Neural cell (in vitro differentiated cells): ENCODE measurements around the gene WDHD1.

Source experiments
- EP300 ChIP-seq: fragments of 450-650 bp; conservative IDR thresholded peaks from 2 replicates; pipeline ENCODE4 v1.6.1; 2014; ENCODE audit warnings: antibody characterized with exemption, mild to moderate bottlenecking, moderate library complexity; ENCODE audit not compliant: poor library complexity, severe bottlenecking
- EZH2 ChIP-seq: fragments of 200-600, 300-800 bp; shearing (Covaris generic), sonication (generic); IDR thresholded peaks from 2 replicates; pipeline ENCODE4 v1.6.1; 2014; ENCODE audit warnings: antibody characterized with exemption, low read length, borderline replicate concordance, mild to moderate bottlenecking; ENCODE audit not compliant: insufficient read depth, poor library complexity, severe bottlenecking
- POLR2AphosphoS5 ChIP-seq: IDR thresholded peaks from 2 replicates; pipeline ENCODE4 v1.6.1; 2012
- RAD21 ChIP-seq: fragments of 450-650 bp; conservative IDR thresholded peaks from 2 replicates; pipeline ENCODE4 v1.6.1; 2014; ENCODE audit warnings: antibody characterized with exemption, mild to moderate bottlenecking, moderate library complexity
- SMC3 ChIP-seq: fragments of 450-650 bp; conservative IDR thresholded peaks from 2 replicates; pipeline ENCODE4 v1.6.1; 2014; ENCODE audit warnings: antibody characterized with exemption, mild to moderate bottlenecking, moderate library complexity; ENCODE audit not compliant: poor library complexity
- TAF1 ChIP-seq: IDR thresholded peaks from 2 replicates; pipeline ENCODE4 v1.6.1; 2012; ENCODE audit warnings: low read depth
- TF ChIP-seq, protein P1 (sequence below): fragments of 450-650 bp; IDR thresholded peaks from 2 replicates; pipeline ENCODE4 v1.5.1; 2014; ENCODE audit warnings: antibody characterized with exemption, mild to moderate bottlenecking, moderate library complexity; ENCODE audit not compliant: poor library complexity, severe bottlenecking
- TF ChIP-seq, protein P2 (sequence below): IDR thresholded peaks from 2 replicates; pipeline ENCODE4 v1.6.1; 2012; ENCODE audit warnings: borderline replicate concordance

DNA sequence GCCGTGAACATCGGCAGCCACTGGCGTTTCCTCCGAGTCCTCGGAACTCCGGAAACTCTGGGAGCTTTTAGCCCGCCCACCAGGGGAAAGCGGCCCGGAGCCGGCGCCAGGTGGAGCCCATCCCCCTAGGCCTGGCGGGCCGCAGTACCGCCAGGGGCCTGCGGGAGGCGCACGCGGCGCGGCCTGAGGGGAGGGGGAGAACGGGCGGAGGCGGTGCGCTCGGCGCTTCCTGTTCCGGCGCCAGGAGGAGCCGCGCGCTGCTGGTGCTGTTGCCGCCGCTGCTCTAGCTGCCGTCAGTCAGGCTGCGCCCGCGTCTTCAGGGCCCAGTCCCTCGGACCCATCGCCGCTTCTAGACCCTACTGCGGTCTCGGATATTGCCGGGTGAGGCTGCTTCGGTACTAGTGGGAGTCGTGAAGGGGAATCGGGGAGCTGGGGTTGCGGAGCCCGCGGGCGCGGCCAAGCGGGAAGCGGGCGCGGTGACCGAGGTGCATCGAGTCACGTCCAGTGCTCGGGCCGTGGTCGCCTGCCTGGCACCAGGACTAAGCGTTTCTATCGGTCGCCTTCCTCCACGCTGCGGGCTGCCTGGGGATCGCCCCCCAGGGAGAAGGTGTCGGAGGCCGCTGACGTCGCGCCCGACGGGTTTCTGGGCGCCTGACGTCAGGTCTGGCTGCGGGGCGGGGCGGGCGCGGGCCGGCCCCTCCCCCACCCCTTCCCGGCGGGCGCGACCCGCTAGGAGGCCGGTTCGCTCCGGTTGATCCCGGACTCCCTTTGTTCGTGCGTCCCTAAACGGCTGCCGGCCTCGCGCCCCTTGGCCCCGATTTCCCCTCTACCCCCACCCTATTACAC is 24.7 kb upstream of the WDHD1 start, which contains the start of gene MAPK1IP1L:
- TF ChIP-seq POLR2AphosphoS5 (peak; percentile 100), SMC3 (peak; percentile 83), EZH2 (no peak), RAD21 (peak; percentile 74), EP300 (peak; percentile 88), TAF1 (peak; percentile 80)
- TF ChIP-seq, protein P1, sequence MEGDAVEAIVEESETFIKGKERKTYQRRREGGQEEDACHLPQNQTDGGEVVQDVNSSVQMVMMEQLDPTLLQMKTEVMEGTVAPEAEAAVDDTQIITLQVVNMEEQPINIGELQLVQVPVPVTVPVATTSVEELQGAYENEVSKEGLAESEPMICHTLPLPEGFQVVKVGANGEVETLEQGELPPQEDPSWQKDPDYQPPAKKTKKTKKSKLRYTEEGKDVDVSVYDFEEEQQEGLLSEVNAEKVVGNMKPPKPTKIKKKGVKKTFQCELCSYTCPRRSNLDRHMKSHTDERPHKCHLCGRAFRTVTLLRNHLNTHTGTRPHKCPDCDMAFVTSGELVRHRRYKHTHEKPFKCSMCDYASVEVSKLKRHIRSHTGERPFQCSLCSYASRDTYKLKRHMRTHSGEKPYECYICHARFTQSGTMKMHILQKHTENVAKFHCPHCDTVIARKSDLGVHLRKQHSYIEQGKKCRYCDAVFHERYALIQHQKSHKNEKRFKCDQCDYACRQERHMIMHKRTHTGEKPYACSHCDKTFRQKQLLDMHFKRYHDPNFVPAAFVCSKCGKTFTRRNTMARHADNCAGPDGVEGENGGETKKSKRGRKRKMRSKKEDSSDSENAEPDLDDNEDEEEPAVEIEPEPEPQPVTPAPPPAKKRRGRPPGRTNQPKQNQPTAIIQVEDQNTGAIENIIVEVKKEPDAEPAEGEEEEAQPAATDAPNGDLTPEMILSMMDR = peak; percentile 100
- TF ChIP-seq, protein P2, sequence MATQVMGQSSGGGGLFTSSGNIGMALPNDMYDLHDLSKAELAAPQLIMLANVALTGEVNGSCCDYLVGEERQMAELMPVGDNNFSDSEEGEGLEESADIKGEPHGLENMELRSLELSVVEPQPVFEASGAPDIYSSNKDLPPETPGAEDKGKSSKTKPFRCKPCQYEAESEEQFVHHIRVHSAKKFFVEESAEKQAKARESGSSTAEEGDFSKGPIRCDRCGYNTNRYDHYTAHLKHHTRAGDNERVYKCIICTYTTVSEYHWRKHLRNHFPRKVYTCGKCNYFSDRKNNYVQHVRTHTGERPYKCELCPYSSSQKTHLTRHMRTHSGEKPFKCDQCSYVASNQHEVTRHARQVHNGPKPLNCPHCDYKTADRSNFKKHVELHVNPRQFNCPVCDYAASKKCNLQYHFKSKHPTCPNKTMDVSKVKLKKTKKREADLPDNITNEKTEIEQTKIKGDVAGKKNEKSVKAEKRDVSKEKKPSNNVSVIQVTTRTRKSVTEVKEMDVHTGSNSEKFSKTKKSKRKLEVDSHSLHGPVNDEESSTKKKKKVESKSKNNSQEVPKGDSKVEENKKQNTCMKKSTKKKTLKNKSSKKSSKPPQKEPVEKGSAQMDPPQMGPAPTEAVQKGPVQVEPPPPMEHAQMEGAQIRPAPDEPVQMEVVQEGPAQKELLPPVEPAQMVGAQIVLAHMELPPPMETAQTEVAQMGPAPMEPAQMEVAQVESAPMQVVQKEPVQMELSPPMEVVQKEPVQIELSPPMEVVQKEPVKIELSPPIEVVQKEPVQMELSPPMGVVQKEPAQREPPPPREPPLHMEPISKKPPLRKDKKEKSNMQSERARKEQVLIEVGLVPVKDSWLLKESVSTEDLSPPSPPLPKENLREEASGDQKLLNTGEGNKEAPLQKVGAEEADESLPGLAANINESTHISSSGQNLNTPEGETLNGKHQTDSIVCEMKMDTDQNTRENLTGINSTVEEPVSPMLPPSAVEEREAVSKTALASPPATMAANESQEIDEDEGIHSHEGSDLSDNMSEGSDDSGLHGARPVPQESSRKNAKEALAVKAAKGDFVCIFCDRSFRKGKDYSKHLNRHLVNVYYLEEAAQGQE = peak; percentile 64
